MM.1S (cell line): ENCODE data around the gene KRT75.

Source experiments
- DNase-seq: peaks from one replicate; pipeline ENCODE4 v3.0.0-alpha.2; 2015
- H2AFZ ChIP-seq: fragments of 300-600 bp; sonication (generic); 2 replicates; pipeline ENCODE4 v1.6.0; 2016; ENCODE audit warnings: antibody characterized with exemption, low read length
- H3F3A ChIP-seq: fragments of 300-600 bp; sonication (generic); 2 replicates; pipeline ENCODE4 v1.6.1; 2016; ENCODE audit warnings: mild to moderate bottlenecking, antibody characterized with exemption, low read length, moderate library complexity, mixed read lengths; ENCODE audit not compliant: insufficient read depth
- H3K27ac ChIP-seq: fragments of 300-600 bp; sonication (generic); 2 replicates; pipeline ENCODE4 v1.5.1; 2016; ENCODE audit warnings: mild to moderate bottlenecking, low read length
- H3K27me3 ChIP-seq: fragments of 300-600 bp; sonication (generic); replicated peaks from 2 replicates; pipeline ENCODE4 v1.6.0; 2016; ENCODE audit warnings: low read length; ENCODE audit not compliant: insufficient read depth
- H3K36me3 ChIP-seq: fragments of 300-600 bp; sonication (generic); replicated peaks from 2 replicates; pipeline ENCODE4 v1.6.1; 2016; ENCODE audit warnings: mild to moderate bottlenecking, low read length, mixed read lengths; ENCODE audit not compliant: insufficient read depth
- H3K4me1 ChIP-seq: fragments of 300-600 bp; sonication (generic); 2 replicates; pipeline ENCODE4 v1.6.1; 2016; ENCODE audit warnings: low read length, mixed read lengths
- H3K4me2 ChIP-seq: fragments of 300-600 bp; sonication (generic); 2 replicates; pipeline ENCODE4 v1.6.0; 2016; ENCODE audit warnings: low read depth, low read length
- H3K4me3 ChIP-seq: fragments of 300-600 bp; sonication (generic); 2 replicates; pipeline ENCODE4 v1.5.1; 2016; ENCODE audit warnings: low read length, mixed read lengths
- H3K79me2 ChIP-seq: fragments of 300-600 bp; sonication (generic); 2 replicates; pipeline ENCODE4 v1.6.1; 2016; ENCODE audit warnings: mixed run types, low read length, mixed read lengths
- H3K9ac ChIP-seq: fragments of 300-600 bp; sonication (generic); 2 replicates; pipeline ENCODE4 v1.6.1; 2016; ENCODE audit warnings: low read length, mixed read lengths
- H3K9me2 ChIP-seq: fragments of 300-600 bp; sonication (generic); replicated peaks from 2 replicates; pipeline ENCODE4 v1.6.1; 2016; ENCODE audit warnings: mild to moderate bottlenecking, low read length, mixed read lengths; ENCODE audit not compliant: insufficient read depth
- H3K9me3 ChIP-seq: fragments of 300-600 bp; sonication (generic); replicated peaks from 2 replicates; pipeline ENCODE4 v1.6.1; 2016; ENCODE audit warnings: mild to moderate bottlenecking, low read length, mixed read lengths; ENCODE audit not compliant: insufficient read depth
- H4K20me1 ChIP-seq: fragments of 300-600 bp; sonication (generic); 2 replicates; pipeline ENCODE4 v1.6.1; 2016; ENCODE audit warnings: mild to moderate bottlenecking, low read length, moderate library complexity, mixed read lengths; ENCODE audit not compliant: insufficient read depth
- EZH2 ChIP-seq: fragments of 300-600 bp; sonication (generic); optimal IDR thresholded peaks from 2 replicates; pipeline ENCODE3; 2017; ENCODE audit warnings: low read depth, mild to moderate bottlenecking, antibody characterized with exemption, low read length, mixed read lengths
- EZH2phosphoT487 ChIP-seq: fragments of 300-600 bp; sonication (generic); IDR thresholded peaks from 2 replicates; pipeline ENCODE4 v1.6.1; 2018; ENCODE audit warnings: antibody characterized with exemption, low read length
- TF ChIP-seq, protein P1 (sequence below): fragments of 300-600 bp; sonication (generic); IDR thresholded peaks from 2 replicates; pipeline ENCODE4 v1.5.1; 2016; ENCODE audit warnings: antibody characterized with exemption, low read length, mixed read lengths

The KRT75 gene

GRCh38 chr12:52396656-52397055 lies 37.5 kb downstream of the KRT75 start:
- no peaks in the 10 kb centered on the region for H3K79me2 ChIP-seq
- no peak overlapping the region for H3K4me3 ChIP-seq
- DNase-seq, result no peak
- no peak overlapping the region for H3K9ac ChIP-seq
- no peak overlapping the region for H3K4me2 ChIP-seq
- H3F3A ChIP-seq, result no peaks in the 10 kb centered on the region
- H2AFZ ChIP-seq, result no peak overlapping the region
- H3K27ac ChIP-seq, result no peak overlapping the region
- no peaks in the 10 kb centered on the region for H3K9me3 ChIP-seq
- H4K20me1 ChIP-seq, result no peaks in the 10 kb centered on the region
- H3K4me1 ChIP-seq, result no peaks in the 10 kb centered on the region
- peaks cover 76% of the 10 kb centered on the region for H3K27me3 ChIP-seq
- TF ChIP-seq EZH2 (no peak), EZH2phosphoT487 (no peak)
- TF ChIP-seq, protein P1, sequence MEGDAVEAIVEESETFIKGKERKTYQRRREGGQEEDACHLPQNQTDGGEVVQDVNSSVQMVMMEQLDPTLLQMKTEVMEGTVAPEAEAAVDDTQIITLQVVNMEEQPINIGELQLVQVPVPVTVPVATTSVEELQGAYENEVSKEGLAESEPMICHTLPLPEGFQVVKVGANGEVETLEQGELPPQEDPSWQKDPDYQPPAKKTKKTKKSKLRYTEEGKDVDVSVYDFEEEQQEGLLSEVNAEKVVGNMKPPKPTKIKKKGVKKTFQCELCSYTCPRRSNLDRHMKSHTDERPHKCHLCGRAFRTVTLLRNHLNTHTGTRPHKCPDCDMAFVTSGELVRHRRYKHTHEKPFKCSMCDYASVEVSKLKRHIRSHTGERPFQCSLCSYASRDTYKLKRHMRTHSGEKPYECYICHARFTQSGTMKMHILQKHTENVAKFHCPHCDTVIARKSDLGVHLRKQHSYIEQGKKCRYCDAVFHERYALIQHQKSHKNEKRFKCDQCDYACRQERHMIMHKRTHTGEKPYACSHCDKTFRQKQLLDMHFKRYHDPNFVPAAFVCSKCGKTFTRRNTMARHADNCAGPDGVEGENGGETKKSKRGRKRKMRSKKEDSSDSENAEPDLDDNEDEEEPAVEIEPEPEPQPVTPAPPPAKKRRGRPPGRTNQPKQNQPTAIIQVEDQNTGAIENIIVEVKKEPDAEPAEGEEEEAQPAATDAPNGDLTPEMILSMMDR, result no peak
- H3K36me3 ChIP-seq, result no peaks in the 10 kb centered on the region
- H3K9me2 ChIP-seq, result no peaks in the 10 kb centered on the region

- H2AFZ ChIP-seq, result no peak overlapping the region
- H3K27me3 ChIP-seq, result peaks cover 69% of the 10 kb centered on the region
- no peak overlapping the region for H3K4me3 ChIP-seq
- H3K9me3 ChIP-seq, result no peaks in the 10 kb centered on the region
- no peak overlapping the region for H3K9ac ChIP-seq
- H3K27ac ChIP-seq, result no peak overlapping the region
- H4K20me1 ChIP-seq, result no peaks in the 10 kb centered on the region
- DNase-seq, result peak; percentile 19
- H3F3A ChIP-seq, result no peaks in the 10 kb centered on the region
- H3K36me3 ChIP-seq, result no peaks in the 10 kb centered on the region
- H3K79me2 ChIP-seq, result no peaks in the 10 kb centered on the region
- no peaks in the 10 kb centered on the region for H3K4me1 ChIP-seq
- H3K9me2 ChIP-seq, result no peaks in the 10 kb centered on the region
- TF ChIP-seq, protein P1, result peak; percentile 46
- no peak for TF ChIP-seq EZH2
- no peak overlapping the region for H3K4me2 ChIP-seq
Observed at GRCh38 chr12:52395761-52396434, 38.3 kb downstream of the KRT75 start.

DNA sequence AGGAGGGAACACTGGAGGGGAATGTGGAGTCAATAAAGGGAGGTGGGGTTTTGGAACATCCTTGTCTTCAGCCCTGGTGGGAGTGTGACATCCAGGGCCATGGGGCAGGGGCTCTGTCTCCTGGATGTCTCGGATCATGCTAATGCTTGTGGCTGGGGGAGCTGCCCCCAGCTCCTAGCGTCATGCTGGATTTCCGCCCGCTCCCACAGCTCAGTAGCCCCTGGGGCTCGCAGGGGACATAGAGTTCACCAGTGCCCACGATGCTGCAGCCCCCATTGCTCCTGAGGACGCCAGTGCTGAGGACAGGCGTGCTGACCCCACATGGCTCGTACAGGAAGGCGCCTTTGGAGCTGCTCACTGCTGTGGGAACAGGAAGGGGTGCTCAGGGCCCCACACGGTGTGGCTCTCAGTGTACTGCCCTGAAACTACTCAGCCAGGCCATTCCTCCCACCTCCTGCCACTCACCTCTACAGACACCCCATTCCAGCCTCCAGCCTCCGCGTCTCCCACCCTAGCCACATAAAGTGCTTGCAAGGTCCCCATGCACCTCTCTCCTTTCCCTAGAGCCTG lies 39.2 kb downstream of the KRT75 start:
- no peak for DNase-seq
- Histone ChIP-seq H3K79me2 (no peaks in the 10 kb centered on the region), H2AFZ (no peak overlapping the region), H3K4me2 (no peak overlapping the region), H3K4me3 (no peak overlapping the region), H3K36me3 (no peaks in the 10 kb centered on the region), H3K27ac (no peak overlapping the region), H3K9me3 (no peaks in the 10 kb centered on the region), H3K4me1 (no peaks in the 10 kb centered on the region), H4K20me1 (no peaks in the 10 kb centered on the region), H3K9me2 (no peaks in the 10 kb centered on the region), H3K27me3 (peaks cover 61% of the 10 kb centered on the region), H3F3A (no peaks in the 10 kb centered on the region), H3K9ac (no peak overlapping the region)
- TF ChIP-seq EZH2phosphoT487, result no peak
- no peak for TF ChIP-seq EZH2
- TF ChIP-seq, protein P1, result no peak
